CD4-positive, CD25-positive, alpha-beta regulatory T cell (primary cell): ENCODE results near the gene EIF4E1B. TPM values are rescaled to one million over a fixed set of nuclear protein-coding genes. Genes with fewer than 3 reads are reported as not detected.

Source experiments
- ATAC-seq, 2 donors: fragments of 150-1000 bp; cut with Tn5 transposase; one replicate each; pipeline ENCODE4 v1.10.0; 2021; ENCODE audit warnings: low read depth in 2 of 2, moderate number of reproducible peaks in 2 of 2, moderate library complexity in 1 of 2
- DNase-seq, 3 donors: peaks; one replicate each; pipeline versions ENCODE4 v3.0.0 to v3.0.0-alpha.2; 2012 to 2022; ENCODE audit warnings: mixed read lengths in 1 of 3
- H3K27ac ChIP-seq: one replicate; pipeline ENCODE4 v1.7.0; 2013; ENCODE audit warnings: mild to moderate bottlenecking, low read length; ENCODE audit not compliant: insufficient read depth, poor library complexity, severe bottlenecking
- H3K27me3 ChIP-seq: one replicate; pipeline ENCODE4 v1.7.0; 2013; ENCODE audit warnings: low read length; ENCODE audit not compliant: control insufficient read depth, insufficient read depth
- H3K36me3 ChIP-seq: one replicate; pipeline ENCODE4 v1.7.0; 2013; ENCODE audit warnings: mild to moderate bottlenecking, low read length, moderate library complexity; ENCODE audit not compliant: control insufficient read depth, insufficient read depth
- H3K4me1 ChIP-seq: 2 replicates; pipeline ENCODE4 v1.7.0; 2013; ENCODE audit warnings: mild to moderate bottlenecking, low read length; ENCODE audit not compliant: insufficient read depth, control insufficient read depth, poor library complexity, severe bottlenecking
- H3K4me3 ChIP-seq: one replicate; pipeline ENCODE4 v1.7.0; 2013; ENCODE audit warnings: low read depth, mild to moderate bottlenecking, low read length, moderate library complexity
- H3K9me3 ChIP-seq, 2 experiments: 1 replicate in 1 of 2; 2 replicates in 1 of 2; pipeline ENCODE4 v1.7.0; 2013; ENCODE audit warnings: low read length in 2 of 2, mild to moderate bottlenecking in 1 of 2, moderate library complexity in 1 of 2; ENCODE audit not compliant: control insufficient read depth in 2 of 2
- H3K27ac Mint-ChIP-seq, 3 donors: one replicate each; pipeline ENCODE4 v1.8.0; 2020 to 2022; ENCODE audit warnings: mild to moderate bottlenecking in 3 of 3, mixed read lengths in 3 of 3, moderate library complexity in 2 of 3
- H3K27me3 Mint-ChIP-seq: one replicate; pipeline ENCODE4 v1.8.0; 2022; ENCODE audit warnings: mild to moderate bottlenecking, mixed read lengths
- H3K36me3 Mint-ChIP-seq: one replicate; pipeline ENCODE4 v1.8.0; 2020; ENCODE audit warnings: mixed read lengths
- H3K4me1 Mint-ChIP-seq, 4 donors: one replicate each; pipeline ENCODE4 v1.8.0; 2020 to 2022; ENCODE audit warnings: mixed read lengths in 4 of 4, mild to moderate bottlenecking in 1 of 4
- H3K4me3 Mint-ChIP-seq, 4 donors: one replicate each; pipeline ENCODE4 v1.8.0; 2020 to 2022; ENCODE audit warnings: mild to moderate bottlenecking in 4 of 4, mixed read lengths in 4 of 4, moderate library complexity in 3 of 4
- H3K9me3 Mint-ChIP-seq, 7 donors: one replicate each; pipeline ENCODE4 v1.8.0; 2020 to 2022; ENCODE audit warnings: mixed read lengths in 7 of 7, mild to moderate bottlenecking in 3 of 7, moderate library complexity in 2 of 7
- polyA plus RNA-seq, 4 donors: library from polyadenylated mRNA; unstranded; fragments of 300-500 nt; fragmentation: Illumina TruSeq; gene quantifications; one replicate each; pipeline ENCODE4 v1.2.3, GENCODE V29; 2021
- total RNA-seq: library from RNA; stranded (reverse); gene quantifications from one replicate; pipeline ENCODE4 v1.2.3, GENCODE V29; 2022

The EIF4E1B gene
- total and polyA plus RNA-seq, 5 donors from 2014 or later: not detected

- H3K27ac Mint-ChIP-seq: no peak overlapping the region
- Histone ChIP-seq H3K9me3 (peaks cover 0 to 1% of the 10 kb centered on the region in 2 experiments), H3K36me3 (no peaks in the 10 kb centered on the region), H3K4me3 (no peak overlapping the region), H3K27ac (no peak overlapping the region), H3K4me1 (no peaks in the 10 kb centered on the region), H3K27me3 (peaks cover 6% of the 10 kb centered on the region)
- no peaks in the 10 kb centered on the region for H3K4me1 Mint-ChIP-seq
- ATAC-seq (no peak), DNase-seq (no peak)
- peaks cover 9% of the 10 kb centered on the region for H3K27me3 Mint-ChIP-seq
- H3K36me3 Mint-ChIP-seq: no peaks in the 10 kb centered on the region
- H3K4me3 Mint-ChIP-seq: peak overlapping the region in 1 of 4 donors; percentile 85
- H3K9me3 Mint-ChIP-seq: peaks cover 0 to 3% (median 0%) of the 10 kb centered on the region in 7 donors
These were observed 8.7 kb downstream of the EIF4E1B start for GRCh38 chr5:176639208-176639607.

- peaks cover 0 to 3% (median 0%) of the 10 kb centered on the region in 7 donors for H3K9me3 Mint-ChIP-seq
- Histone ChIP-seq H3K9me3 (peaks cover 0 to 1% of the 10 kb centered on the region in 2 experiments), H3K36me3 (no peaks in the 10 kb centered on the region), H3K27me3 (peaks cover 4% of the 10 kb centered on the region), H3K4me3 (no peak overlapping the region), H3K4me1 (no peaks in the 10 kb centered on the region), H3K27ac (no peak overlapping the region)
- no peak overlapping the region for H3K27ac Mint-ChIP-seq
- H3K4me1 Mint-ChIP-seq: peaks cover 0 to 2% (median 0%) of the 10 kb centered on the region in 4 donors
- ATAC-seq (no peak), DNase-seq (no peak)
- H3K4me3 Mint-ChIP-seq: no peak overlapping the region
- H3K36me3 Mint-ChIP-seq: no peaks in the 10 kb centered on the region
- H3K27me3 Mint-ChIP-seq: peaks cover 5% of the 10 kb centered on the region
These were observed 9.5 kb downstream of the EIF4E1B start for GRCh38 chr5:176639981-176640380.

GRCh38 chr5:176640616-176641015 lies 10.1 kb downstream of the EIF4E1B start:
- H3K27ac Mint-ChIP-seq: no peak overlapping the region
- DNase-seq: no peak
- Histone ChIP-seq H3K9me3 (peaks cover 0 to under 1% of the 10 kb centered on the region in 2 experiments), H3K27me3 (no peaks in the 10 kb centered on the region), H3K4me1 (no peaks in the 10 kb centered on the region), H3K36me3 (no peaks in the 10 kb centered on the region), H3K4me3 (no peak overlapping the region), H3K27ac (no peak overlapping the region)
- ATAC-seq: no peak
- H3K4me1 Mint-ChIP-seq: peaks cover 0 to 3% (median 0%) of the 10 kb centered on the region in 4 donors
- H3K9me3 Mint-ChIP-seq: peaks cover 0 to 1% (median 0%) of the 10 kb centered on the region in 7 donors
- peaks cover 5% of the 10 kb centered on the region for H3K27me3 Mint-ChIP-seq
- no peaks in the 10 kb centered on the region for H3K36me3 Mint-ChIP-seq
- H3K4me3 Mint-ChIP-seq: no peak overlapping the region

DNA sequence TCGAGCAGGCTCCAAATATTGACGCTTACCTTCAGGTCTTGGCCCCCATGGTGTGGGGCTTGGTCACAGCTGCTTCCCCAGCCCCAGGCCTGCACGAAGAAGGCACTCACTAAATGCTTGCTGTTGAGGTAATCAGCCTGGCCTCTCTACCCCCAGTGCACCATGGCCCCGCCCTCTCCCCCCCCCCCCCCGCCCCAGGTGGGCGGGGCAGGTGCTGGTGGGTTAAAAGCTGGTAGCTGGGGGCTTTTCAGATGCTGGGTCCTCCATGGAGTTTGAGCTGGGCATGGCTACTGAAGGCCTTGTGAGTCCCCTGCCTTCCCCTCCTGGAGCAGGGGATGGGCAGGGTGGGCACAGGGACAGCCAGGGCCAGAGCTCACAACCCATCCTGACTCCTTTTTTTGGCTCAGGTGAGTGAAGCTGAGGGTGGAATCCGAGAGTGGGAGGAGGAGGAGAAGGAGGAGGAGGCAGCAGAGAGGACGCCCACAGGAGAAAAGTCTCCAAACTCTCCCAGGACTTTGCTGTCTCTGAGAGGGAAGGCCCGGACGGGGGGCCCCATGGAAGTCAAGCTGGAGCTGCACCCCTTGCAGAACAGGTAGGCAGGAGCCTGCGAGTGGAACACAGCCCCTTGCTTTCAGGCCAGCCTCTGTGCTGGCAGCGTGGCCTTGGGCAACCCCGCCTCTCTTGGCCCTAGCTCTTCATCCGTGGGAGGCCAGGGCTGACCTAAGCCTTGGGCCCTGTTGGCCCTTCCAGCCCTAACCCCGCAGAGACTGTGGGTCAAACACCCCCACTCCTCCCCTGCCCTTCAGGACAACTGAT lies 12.4 kb downstream of the EIF4E1B start:
- H3K4me1 Mint-ChIP-seq: peaks cover 0 to 19% (median 6%) of the 10 kb centered on the region in 4 donors
- no peaks in the 10 kb centered on the region for H3K36me3 Mint-ChIP-seq
- Histone ChIP-seq H3K4me1 (peaks cover 17% of the 10 kb centered on the region), H3K27ac (no peak overlapping the region), H3K4me3 (no peak overlapping the region), H3K9me3 (no peaks in the 10 kb centered on the region), H3K36me3 (no peaks in the 10 kb centered on the region), H3K27me3 (no peaks in the 10 kb centered on the region)
- H3K9me3 Mint-ChIP-seq: no peaks in the 10 kb centered on the region
- DNase-seq (no peak), ATAC-seq (no peak)
- no peak overlapping the region for H3K27ac Mint-ChIP-seq
- no peak overlapping the region for H3K4me3 Mint-ChIP-seq
- peaks cover 5% of the 10 kb centered on the region for H3K27me3 Mint-ChIP-seq

- no peaks in the 10 kb centered on the region for H3K36me3 Mint-ChIP-seq
- DNase-seq: no peak
- Histone ChIP-seq H3K36me3 (no peaks in the 10 kb centered on the region), H3K4me3 (no peak overlapping the region), H3K9me3 (no peaks in the 10 kb centered on the region), H3K4me1 (peaks cover 24% of the 10 kb centered on the region), H3K27me3 (no peaks in the 10 kb centered on the region), H3K27ac (no peak overlapping the region)
- H3K27ac Mint-ChIP-seq: peak overlapping the region in 1 of 3 donors; percentile 49
- H3K9me3 Mint-ChIP-seq: no peaks in the 10 kb centered on the region
- peak overlapping the region in 1 of 4 donors; percentile 81 for H3K4me3 Mint-ChIP-seq
- peaks cover 0 to 26% (median 11%) of the 10 kb centered on the region in 4 donors for H3K4me1 Mint-ChIP-seq
- peaks cover 5% of the 10 kb centered on the region for H3K27me3 Mint-ChIP-seq
- no peak for ATAC-seq
These were observed 13.2 kb downstream of the EIF4E1B start for GRCh38 chr5:176643491-176644219.

- Mint-ChIP-seq H3K36me3 (no peaks in the 10 kb centered on the region), H3K27me3 (peaks cover 5% of the 10 kb centered on the region), H3K27ac (no peak overlapping the region), H3K4me3 (peak overlapping the region in 1 of 4 donors; percentile 44), H3K9me3 (no peaks in the 10 kb centered on the region), H3K4me1 (peaks cover 0 to 33% (median 17%) of the 10 kb centered on the region in 4 donors)
- H3K4me1 ChIP-seq: peaks cover 30% of the 10 kb centered on the region
- H3K27me3 ChIP-seq: no peaks in the 10 kb centered on the region
- no peak for ATAC-seq
- no peak overlapping the region for H3K27ac ChIP-seq
- no peaks in the 10 kb centered on the region for H3K9me3 ChIP-seq
- no peaks in the 10 kb centered on the region for H3K36me3 ChIP-seq
- no peak overlapping the region for H3K4me3 ChIP-seq
- DNase-seq: no peak
These were observed 13.8 kb downstream of the EIF4E1B start for GRCh38 chr5:176644294-176644693.

DNA sequence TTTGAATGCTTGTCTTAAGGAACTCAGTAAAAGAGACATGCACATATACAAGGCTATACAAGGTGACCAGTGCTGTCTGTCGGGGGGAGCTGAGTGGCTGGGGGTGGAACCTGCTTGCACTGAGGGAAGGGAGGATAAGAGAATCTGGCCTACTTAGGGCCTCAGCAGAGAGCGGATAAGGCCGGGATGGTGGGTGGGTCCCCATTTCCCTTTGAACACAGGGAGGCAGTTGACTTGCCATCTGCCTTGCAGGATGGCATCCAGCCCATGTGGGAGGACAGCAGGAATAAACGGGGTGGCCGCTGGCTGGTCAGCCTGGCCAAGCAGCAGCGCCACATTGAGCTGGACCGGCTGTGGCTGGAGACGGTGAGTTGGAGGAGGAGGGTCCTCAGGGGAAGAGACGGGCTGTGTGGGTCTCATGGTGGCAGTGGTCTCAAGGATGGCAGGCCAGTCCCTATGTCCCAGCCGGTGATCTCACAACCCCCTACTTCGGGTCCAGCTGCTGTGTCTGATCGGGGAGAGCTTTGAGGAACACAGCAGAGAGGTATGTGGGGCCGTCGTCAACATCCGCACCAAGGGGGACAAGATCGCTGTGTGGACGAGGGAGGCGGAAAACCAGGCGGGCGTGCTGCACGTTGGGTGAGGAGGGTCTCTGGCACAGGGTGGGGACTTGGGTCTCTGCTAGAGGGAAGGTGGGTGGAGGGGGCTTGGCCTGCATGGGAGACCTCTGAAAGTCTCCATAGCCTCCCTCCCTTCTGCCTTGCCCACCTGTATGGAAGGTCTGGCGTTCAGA lies 14.6 kb downstream of the EIF4E1B start:
- H3K27me3 ChIP-seq: no peaks in the 10 kb centered on the region
- no peaks in the 10 kb centered on the region for H3K36me3 ChIP-seq
- Mint-ChIP-seq H3K4me3 (peak overlapping the region in 3 of 4 donors; percentile 41 to 91 (median 44)), H3K27ac (peak overlapping the region in 2 of 3 donors; percentile 75 to 91), H3K36me3 (no peaks in the 10 kb centered on the region), H3K4me1 (peaks cover 0 to 40% (median 21%) of the 10 kb centered on the region in 4 donors), H3K27me3 (peaks cover 5% of the 10 kb centered on the region), H3K9me3 (no peaks in the 10 kb centered on the region)
- DNase-seq: no peak
- no peak overlapping the region for H3K4me3 ChIP-seq
- ATAC-seq: no peak
- H3K4me1 ChIP-seq: peaks cover 30% of the 10 kb centered on the region
- no peak overlapping the region for H3K27ac ChIP-seq
- H3K9me3 ChIP-seq: no peaks in the 10 kb centered on the region
